Activated T-cell treated with anti-CD3 and anti-CD28 coated beads, Interleukin-2, amount 50 U/mL, for 72 hours (primary cell): ENCODE results near the gene RAB44. TPM values are rescaled to one million over a fixed set of nuclear protein-coding genes. Genes with fewer than 3 reads are reported as not detected.
A peak's percentile ranks its signal among the peaks of the same experiment; 100 is the strongest.

Experiments
- ATAC-seq, 2 donors: fragments of 150-1000 bp; cut with Tn5 transposase; replicated peaks in 1 of 2; 2 replicates each; pipeline ENCODE4 v1.10.0; 2021; ENCODE audit warnings: moderate library complexity in 2 of 2, mild to moderate bottlenecking in 1 of 2
- DNase-seq, 2 donors: peaks; one replicate each; pipeline ENCODE4 v3.0.0; 2021 to 2022; ENCODE audit warnings: mixed read lengths in 1 of 2
- H3K27ac Mint-ChIP-seq: one replicate; pipeline ENCODE4 v1.8.0; 2022; ENCODE audit warnings: mild to moderate bottlenecking, moderate library complexity, mixed read lengths
- H3K27me3 Mint-ChIP-seq: one replicate; pipeline ENCODE4 v1.8.0; 2022; ENCODE audit warnings: low read depth, mixed read lengths
- H3K36me3 Mint-ChIP-seq, 2 donors: one replicate each; pipeline ENCODE4 v1.8.0; 2022; ENCODE audit warnings: mixed read lengths in 2 of 2, mild to moderate bottlenecking in 1 of 2; ENCODE audit not compliant: insufficient read depth in 2 of 2
- H3K4me1 Mint-ChIP-seq: one replicate; pipeline ENCODE4 v1.8.0; 2022; ENCODE audit warnings: low read depth, mixed read lengths
- H3K4me3 Mint-ChIP-seq, 2 donors: one replicate each; pipeline ENCODE4 v1.8.0; 2022; ENCODE audit warnings: mild to moderate bottlenecking in 2 of 2, mixed read lengths in 2 of 2, moderate library complexity in 2 of 2
- H3K9me3 Mint-ChIP-seq, 2 donors: one replicate each; pipeline ENCODE4 v1.8.0; 2022; ENCODE audit warnings: mixed read lengths in 2 of 2
- total RNA-seq, 2 donors: library from RNA; stranded (reverse); gene quantifications; one replicate each; pipeline ENCODE4 v1.2.3, GENCODE V29; 2022

RAB44 gene
- total RNA-seq, 2 donors from 2014 or later: 0.05 to 0.09 TPM

DNA sequence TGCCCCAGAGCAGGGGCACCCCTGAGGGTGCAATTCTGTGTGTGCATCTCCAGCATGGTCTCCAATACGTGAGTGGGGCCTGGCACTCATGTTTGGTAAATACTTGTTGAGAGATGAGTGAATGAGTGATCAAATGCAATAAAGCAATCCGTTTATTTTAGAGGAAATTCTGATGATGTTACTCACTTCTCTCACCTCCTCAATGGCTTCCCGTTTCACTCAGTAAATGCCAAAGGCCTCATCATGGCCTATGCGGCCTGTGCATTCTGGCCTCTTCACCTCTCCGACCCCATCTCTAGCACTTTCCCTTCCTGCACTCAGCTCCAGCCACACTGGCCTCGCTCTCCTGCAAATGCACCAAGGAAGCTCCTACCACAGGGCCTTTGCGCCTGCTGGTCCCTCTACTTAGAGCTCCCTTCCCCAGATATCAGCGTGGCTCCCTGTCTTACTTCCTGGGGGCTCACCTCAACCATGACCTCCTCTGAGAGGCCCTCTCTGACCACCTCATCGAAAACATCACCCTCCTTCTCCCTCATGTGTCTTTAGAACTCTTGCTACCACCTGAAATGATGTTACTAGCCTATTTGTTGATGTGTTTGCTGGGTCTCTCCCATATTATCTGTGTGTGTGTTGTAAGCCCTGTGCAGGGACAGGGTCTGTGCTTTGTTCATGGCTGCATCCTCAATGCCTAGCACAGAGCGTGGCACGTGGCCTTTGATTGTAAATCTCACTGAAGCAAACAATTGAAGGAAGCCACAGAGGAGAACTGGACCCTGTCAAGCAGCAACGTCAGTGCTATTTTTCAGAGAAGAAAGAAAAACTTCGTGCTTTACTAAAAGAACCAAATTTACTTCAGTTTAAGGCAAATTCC is 42.6 kb downstream of the RAB44 start:
- ATAC-seq: no peak
- DNase-seq: no peak
- Mint-ChIP-seq H3K4me1 (peaks cover 17% of the 10 kb centered on the region), H3K9me3 (no peaks in the 10 kb centered on the region), H3K36me3 (no peaks in the 10 kb centered on the region), H3K4me3 (no peak overlapping the region), H3K27ac (no peak overlapping the region), H3K27me3 (no peaks in the 10 kb centered on the region)

DNA sequence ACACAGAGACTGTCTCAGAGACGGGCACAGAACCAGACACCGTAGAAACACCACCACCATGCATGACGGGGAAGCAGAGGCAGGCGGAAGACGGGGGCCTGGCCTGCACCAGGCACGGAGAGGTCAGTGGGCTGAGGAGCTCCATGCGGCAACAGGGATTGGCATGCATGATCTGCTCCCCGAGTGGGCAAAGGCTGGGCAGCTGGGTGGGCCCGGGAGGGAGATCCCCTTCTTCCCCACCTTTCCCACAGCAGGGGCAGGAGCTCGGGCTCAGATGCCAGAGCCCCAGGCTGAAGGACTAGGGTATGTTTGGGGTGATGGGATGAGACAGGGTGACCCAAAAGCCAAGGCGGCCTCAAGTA is 43.2 kb downstream of the RAB44 start:
- Mint-ChIP-seq H3K9me3 (no peaks in the 10 kb centered on the region), H3K27me3 (no peaks in the 10 kb centered on the region), H3K36me3 (no peaks in the 10 kb centered on the region), H3K4me1 (peaks cover 11% of the 10 kb centered on the region), H3K27ac (no peak overlapping the region), H3K4me3 (no peak overlapping the region)
- DNase-seq: no peak
- no peak for ATAC-seq

DNA sequence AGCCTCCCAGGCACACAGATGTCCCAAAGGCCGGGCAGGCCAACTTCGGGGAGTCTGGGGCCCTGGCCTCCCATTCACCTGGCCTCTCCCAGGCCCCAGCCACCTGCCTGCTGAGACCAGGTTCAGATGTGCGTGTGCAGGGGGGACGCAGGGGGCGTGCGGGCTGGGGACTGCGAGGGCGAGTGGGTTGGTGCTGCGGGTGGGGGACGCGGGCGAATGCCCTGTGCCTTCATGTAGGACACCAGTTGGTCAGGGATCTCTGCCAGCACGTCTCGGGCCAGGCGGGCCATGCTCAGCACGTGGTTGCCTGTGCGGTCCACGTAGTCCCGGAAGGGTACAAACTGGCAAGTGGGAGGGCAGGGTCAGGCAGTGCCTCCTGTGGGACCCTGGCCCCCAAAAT is 44.5 kb downstream of the RAB44 start:
- Mint-ChIP-seq H3K4me1 (peaks cover 6% of the 10 kb centered on the region), H3K27ac (no peak overlapping the region), H3K27me3 (no peaks in the 10 kb centered on the region), H3K4me3 (no peak overlapping the region), H3K9me3 (no peaks in the 10 kb centered on the region), H3K36me3 (no peaks in the 10 kb centered on the region)
- ATAC-seq (no peak), DNase-seq (no peak)

DNA sequence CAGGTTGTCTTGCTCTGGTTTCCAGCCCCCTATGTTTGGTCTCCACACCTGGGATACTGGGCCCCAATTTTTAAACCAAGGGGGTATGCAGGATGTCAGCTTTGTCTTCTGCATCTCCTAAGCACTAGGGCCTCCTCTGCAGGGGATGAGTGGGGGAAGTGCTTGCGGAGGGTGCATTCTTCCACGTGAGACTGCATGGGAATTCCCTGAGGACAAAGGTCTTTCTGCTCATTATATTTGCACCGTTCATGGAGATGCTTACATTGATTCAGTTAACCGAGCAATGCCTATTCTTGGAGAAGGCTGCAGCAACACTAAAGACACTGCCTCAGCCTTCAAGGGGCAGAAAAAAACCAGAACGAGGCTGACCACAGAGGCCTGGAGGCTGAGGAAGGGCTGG is 45.4 kb downstream of the RAB44 start:
- no peak for DNase-seq
- Mint-ChIP-seq H3K27ac (no peak overlapping the region), H3K4me3 (no peak overlapping the region), H3K27me3 (no peaks in the 10 kb centered on the region), H3K4me1 (peaks cover 6% of the 10 kb centered on the region), H3K9me3 (no peaks in the 10 kb centered on the region), H3K36me3 (no peaks in the 10 kb centered on the region)
- no peak for ATAC-seq

DNA sequence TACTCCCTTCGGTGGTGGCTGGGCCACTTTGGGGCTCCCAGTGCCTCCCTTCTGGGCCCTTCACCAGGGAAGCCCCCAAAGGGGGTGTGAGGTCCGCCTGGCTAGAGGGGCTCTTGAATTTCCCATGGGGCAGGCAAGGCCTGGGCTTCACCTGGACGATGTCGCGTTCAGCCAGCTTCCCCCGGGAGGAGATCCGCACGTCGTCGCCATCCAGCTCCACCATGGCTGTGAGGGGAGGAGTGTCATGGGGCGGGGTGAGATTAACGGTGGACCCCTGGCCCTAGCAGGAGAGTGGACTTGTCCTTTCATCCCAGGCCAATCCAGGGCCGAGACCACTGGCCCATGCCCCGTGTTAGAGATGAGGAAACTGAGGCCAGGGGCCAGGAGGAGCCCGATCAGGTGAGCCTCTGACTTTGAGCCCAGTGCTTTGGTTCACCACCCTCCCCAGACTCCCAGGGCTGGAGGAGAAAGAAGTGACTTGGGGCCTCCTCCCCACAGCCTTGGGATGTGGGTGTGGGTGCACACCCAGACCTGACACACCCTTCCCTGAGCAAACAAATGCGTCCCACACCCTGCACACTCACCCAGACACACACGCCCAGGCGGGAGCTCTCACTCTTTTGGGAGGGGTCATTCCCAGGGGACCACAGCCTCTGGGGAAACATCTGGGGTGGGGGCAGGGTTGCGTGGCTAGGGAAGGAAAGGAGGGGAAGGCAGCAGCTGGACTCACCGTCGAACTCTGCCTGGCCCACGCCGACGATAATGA is 46.1 kb downstream of the RAB44 start:
- Mint-ChIP-seq H3K4me1 (peaks cover 6% of the 10 kb centered on the region), H3K4me3 (no peak overlapping the region), H3K27me3 (no peaks in the 10 kb centered on the region), H3K9me3 (peaks cover 0 to 4% of the 10 kb centered on the region in 2 donors), H3K36me3 (peaks cover 0 to 4% of the 10 kb centered on the region in 2 donors), H3K27ac (no peak overlapping the region)
- no peak for ATAC-seq
- no peak for DNase-seq

DNA sequence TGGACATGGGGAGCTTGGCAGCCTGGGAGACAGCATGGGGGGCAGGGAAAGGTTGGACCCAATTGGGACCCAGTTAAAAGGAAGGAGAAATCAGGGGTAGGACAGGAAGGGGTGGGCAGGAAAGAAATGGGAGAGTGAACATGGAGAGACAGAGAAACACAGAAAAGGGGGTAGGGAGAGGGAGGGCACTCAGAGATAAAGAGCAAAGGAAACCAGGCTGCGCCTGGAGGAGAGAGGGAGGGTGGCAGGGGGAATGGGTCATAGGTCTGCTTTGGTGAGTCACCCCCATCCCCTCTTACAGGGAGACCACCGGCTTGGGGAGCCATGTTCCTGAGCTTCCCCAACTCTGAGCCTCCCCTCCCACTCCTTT is 46.7 kb downstream of the RAB44 start:
- H3K4me1 Mint-ChIP-seq: peaks cover 6% of the 10 kb centered on the region
- no peaks in the 10 kb centered on the region for H3K27me3 Mint-ChIP-seq
- peaks cover 3 to 4% of the 10 kb centered on the region in 2 donors for H3K36me3 Mint-ChIP-seq
- no peak overlapping the region for H3K27ac Mint-ChIP-seq
- DNase-seq (no peak), ATAC-seq (no peak)
- H3K9me3 Mint-ChIP-seq: peaks cover 1 to 4% of the 10 kb centered on the region in 2 donors
- H3K4me3 Mint-ChIP-seq: no peak overlapping the region

DNA sequence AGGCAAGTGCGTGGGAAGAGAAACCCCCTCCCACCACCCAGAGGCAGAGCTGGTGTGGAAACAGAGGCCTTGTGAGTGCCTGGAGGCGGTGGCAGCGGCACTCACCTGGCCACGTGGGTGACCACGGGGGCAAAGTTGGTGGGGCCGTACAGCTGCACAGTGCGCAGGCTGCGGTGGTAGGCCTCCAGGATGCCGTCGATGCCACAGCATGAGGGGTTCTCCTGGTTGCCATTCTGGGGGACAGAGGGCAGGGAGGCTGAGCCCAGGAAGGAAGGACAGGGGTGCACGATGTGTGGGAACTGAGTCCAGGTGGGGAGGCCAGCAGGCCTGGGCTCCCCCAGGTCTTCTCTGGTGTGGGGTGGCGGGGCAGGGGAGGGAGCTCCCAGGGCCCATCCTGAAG is 47.7 kb downstream of the RAB44 start:
- Mint-ChIP-seq H3K27ac (no peak overlapping the region), H3K9me3 (peaks cover 2 to 4% of the 10 kb centered on the region in 2 donors), H3K4me3 (no peak overlapping the region), H3K36me3 (peaks cover 7% of the 10 kb centered on the region in 2 donors), H3K27me3 (no peaks in the 10 kb centered on the region), H3K4me1 (peaks cover 6% of the 10 kb centered on the region)
- DNase-seq: no peak
- no peak for ATAC-seq

DNA sequence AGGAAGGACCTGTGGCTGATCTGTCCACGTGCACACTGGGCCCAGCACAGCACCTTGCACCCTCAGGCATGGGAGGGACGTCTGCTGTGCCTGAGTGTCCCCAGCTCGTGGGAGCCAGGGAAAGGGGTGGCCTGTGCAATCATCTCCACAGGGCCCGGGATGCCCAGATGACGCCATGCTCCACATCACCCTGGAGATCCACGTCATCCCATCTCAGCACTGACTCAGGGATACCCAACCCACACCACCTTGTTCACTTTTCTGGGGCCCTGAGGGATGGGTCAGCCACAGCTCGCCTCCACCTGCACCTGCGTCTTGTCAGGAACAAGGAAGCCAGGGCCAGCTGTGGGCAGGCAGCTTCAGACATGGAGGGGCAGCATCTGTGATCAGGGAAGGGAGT is 48.2 kb downstream of the RAB44 start:
- ATAC-seq: no peak
- Mint-ChIP-seq H3K4me1 (peaks cover 6% of the 10 kb centered on the region), H3K9me3 (peaks cover 2 to 4% of the 10 kb centered on the region in 2 donors), H3K27me3 (no peaks in the 10 kb centered on the region), H3K36me3 (peaks cover 7% of the 10 kb centered on the region in 2 donors), H3K4me3 (no peak overlapping the region), H3K27ac (no peak overlapping the region)
- no peak for DNase-seq

DNA sequence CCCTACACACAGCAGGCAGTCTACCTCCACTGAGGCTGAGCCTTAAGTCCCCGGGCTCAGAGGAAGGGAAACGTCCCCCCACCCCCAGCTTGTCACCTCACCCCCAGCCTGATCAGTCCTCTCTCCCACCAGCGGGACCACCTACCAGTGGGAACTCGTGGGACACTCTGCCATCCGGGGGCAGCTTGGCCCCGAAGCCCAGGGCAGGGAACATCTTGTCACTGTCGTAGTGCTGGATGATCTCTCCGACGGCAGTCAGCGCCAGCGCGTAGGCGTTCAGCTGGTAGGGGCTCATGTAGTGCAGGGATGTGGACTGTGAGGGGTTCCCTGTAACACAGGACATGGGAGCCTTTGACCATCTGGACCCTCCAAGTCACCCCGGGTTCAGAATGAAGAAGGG is 48.6 kb downstream of the RAB44 start:
- H3K4me3 Mint-ChIP-seq: no peak overlapping the region
- peaks cover 6% of the 10 kb centered on the region for H3K4me1 Mint-ChIP-seq
- DNase-seq: no peak
- peaks cover 2 to 4% of the 10 kb centered on the region in 2 donors for H3K9me3 Mint-ChIP-seq
- H3K36me3 Mint-ChIP-seq: peaks cover 7% of the 10 kb centered on the region in 2 donors
- H3K27ac Mint-ChIP-seq: no peak overlapping the region
- H3K27me3 Mint-ChIP-seq: no peaks in the 10 kb centered on the region
- ATAC-seq: no peak

DNA sequence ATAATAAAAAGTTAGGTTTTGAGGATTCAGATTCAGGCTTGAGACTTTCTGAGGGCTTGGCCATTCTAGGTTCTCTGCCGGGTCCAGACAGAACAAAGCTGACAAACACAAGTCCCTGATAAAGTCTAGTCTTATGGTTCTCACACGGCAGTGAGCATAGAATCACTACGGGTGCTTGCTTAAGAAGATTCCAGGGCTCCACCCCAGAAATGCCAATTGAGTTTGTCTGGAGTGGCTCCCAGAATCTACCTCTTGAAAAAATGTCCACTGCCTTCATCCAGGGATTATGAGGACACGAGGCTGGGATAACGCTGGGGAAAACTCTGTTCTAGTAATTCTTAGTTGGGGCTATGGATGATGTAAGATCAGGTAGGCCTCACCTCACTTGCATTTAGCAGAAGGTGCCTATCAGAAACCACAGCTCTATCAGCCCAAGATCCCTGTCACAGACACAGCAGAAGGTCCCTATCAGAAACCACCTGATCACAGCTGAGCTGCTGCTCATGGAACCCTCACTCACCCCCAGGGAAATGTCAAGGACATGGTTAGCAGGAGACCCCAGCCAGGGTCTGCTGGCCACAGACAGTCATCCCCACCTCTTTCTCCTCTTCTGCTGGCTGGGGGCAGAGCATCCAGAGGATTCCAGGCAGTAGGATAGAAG is 52.3 kb downstream of the RAB44 start:
- no peak overlapping the region for H3K4me3 Mint-ChIP-seq
- peaks cover 2 to 4% of the 10 kb centered on the region in 2 donors for H3K9me3 Mint-ChIP-seq
- peaks cover 7% of the 10 kb centered on the region in 2 donors for H3K36me3 Mint-ChIP-seq
- no peaks in the 10 kb centered on the region for H3K27me3 Mint-ChIP-seq
- no peak overlapping the region for H3K27ac Mint-ChIP-seq
- peaks cover 35% of the 10 kb centered on the region for H3K4me1 Mint-ChIP-seq
- ATAC-seq (no peak), DNase-seq (no peak)

DNA sequence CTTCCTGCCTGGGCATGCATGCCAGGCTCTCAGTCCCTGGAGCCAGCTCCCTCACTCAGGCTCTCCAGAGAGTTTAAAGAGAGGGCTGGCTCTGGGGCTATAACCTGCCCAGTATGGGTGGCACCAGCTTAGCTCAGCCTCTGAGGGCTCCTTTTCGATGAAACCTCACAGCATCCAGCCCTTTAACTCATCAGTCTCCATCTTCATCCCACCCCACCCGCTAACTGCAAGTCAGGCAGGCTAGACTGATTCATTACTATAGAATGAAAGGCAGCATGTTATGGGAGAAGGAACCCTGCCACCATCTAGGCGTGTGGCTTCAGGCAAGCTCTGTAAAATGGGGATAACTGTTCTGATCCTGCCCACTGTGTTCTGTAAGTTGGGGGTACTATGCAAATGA is 53.5 kb downstream of the RAB44 start:
- ATAC-seq (no peak), DNase-seq (no peak)
- Mint-ChIP-seq H3K36me3 (peaks cover 7 to 9% of the 10 kb centered on the region in 2 donors), H3K27ac (no peak overlapping the region), H3K27me3 (no peaks in the 10 kb centered on the region), H3K4me3 (no peak overlapping the region), H3K9me3 (peaks cover 2 to 4% of the 10 kb centered on the region in 2 donors), H3K4me1 (peaks cover 46% of the 10 kb centered on the region)

DNA sequence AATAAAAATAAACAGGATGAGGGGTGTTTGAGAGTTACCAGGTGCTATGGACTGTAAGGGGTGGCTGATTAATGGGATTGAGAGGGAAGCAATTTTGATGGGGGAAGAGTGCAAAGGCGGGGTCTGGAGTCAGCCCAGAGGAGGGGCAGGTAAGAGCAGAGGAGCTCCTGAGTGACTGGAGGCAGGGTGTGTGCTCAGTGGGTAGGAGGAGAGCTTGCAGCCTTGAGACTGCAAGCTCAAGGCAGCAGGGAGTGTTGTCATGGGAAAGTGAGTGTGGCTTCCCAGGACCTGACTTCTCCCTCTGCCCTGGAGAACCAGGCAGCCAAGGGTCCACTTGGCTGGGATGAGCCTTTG is 54.2 kb downstream of the RAB44 start:
- peaks cover 7 to 9% of the 10 kb centered on the region in 2 donors for H3K36me3 Mint-ChIP-seq
- ATAC-seq (no peak), DNase-seq (no peak)
- H3K4me3 Mint-ChIP-seq: no peak overlapping the region
- no peaks in the 10 kb centered on the region for H3K27me3 Mint-ChIP-seq
- peaks cover 53% of the 10 kb centered on the region for H3K4me1 Mint-ChIP-seq
- H3K9me3 Mint-ChIP-seq: peaks cover 2 to 4% of the 10 kb centered on the region in 2 donors
- no peak overlapping the region for H3K27ac Mint-ChIP-seq

DNA sequence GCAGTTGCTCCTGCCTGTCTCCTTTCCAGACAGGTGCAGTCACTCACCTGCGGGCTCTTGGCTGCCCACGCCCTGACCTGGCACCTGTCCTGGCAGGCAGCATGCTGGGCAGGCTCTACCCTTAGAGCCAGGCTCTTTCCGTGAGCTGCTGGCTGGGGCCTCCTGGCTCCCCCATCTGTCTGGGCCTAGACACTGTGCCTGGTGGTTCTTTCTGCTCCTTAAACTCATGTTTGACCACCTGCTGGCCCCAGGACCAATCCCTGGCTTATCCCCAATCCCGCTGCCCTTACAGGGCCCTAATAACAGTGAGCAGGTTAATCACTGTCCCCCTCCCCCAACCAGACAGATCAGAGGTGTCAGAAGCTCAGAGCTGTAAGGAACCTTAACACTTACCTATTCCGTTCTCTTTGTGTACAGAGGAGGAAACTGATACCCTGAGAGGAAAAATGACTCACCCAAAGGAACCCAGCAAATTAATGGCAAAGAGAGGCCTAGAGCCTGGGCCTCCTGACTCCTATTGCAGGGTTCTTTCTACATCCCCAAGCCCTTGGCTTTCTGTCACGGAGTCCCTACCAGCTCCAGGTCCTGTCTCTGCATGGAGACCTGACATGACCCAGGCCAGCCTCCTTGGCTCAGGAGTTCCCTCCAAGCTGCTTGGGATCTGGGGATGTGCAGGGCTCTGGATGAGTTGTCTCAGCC is 54.7 kb downstream of the RAB44 start:
- ATAC-seq: peak; percentile 10 to 43
- Mint-ChIP-seq H3K27me3 (no peaks in the 10 kb centered on the region), H3K9me3 (peaks cover 2 to 4% of the 10 kb centered on the region in 2 donors), H3K27ac (no peak overlapping the region), H3K36me3 (peaks cover 7 to 9% of the 10 kb centered on the region in 2 donors), H3K4me1 (peaks cover 58% of the 10 kb centered on the region), H3K4me3 (peak overlapping the region in 1 of 2 donors; percentile 72)
- DNase-seq: peak in 1 of 2 donors; percentile 9
